Loucy (cell line): ENCODE data around the gene BLTP1.

Source experiments
- H2AFZ ChIP-seq: fragments of 200-600 bp; sonication (generic); 2 replicates; pipeline ENCODE4 v1.6.0; 2016; ENCODE audit warnings: antibody characterized with exemption, mild to moderate bottlenecking, low read length, moderate library complexity
- H3F3A ChIP-seq: fragments of 200-600 bp; 2 replicates; pipeline ENCODE4 v1.6.0; 2016; ENCODE audit warnings: antibody characterized with exemption, low read depth, mild to moderate bottlenecking
- H3K27me3 ChIP-seq: fragments of 200-600 bp; sonication (generic); 2 replicates; pipeline ENCODE4 v1.6.1; 2014; ENCODE audit warnings: low read length, mild to moderate bottlenecking; ENCODE audit not compliant: insufficient read depth, poor library complexity, severe bottlenecking
- H3K36me3 ChIP-seq: fragments of 200-600 bp; sonication (generic); 2 replicates; pipeline ENCODE4 v1.6.1; 2016; ENCODE audit warnings: low read length; ENCODE audit not compliant: insufficient read depth
- H3K4me1 ChIP-seq: fragments of 200-600 bp; sonication (generic); 2 replicates; pipeline ENCODE4 v1.5.1; 2014; ENCODE audit warnings: low read length, mild to moderate bottlenecking; ENCODE audit not compliant: insufficient read depth, poor library complexity, severe bottlenecking
- H3K4me2 ChIP-seq: fragments of 200-600 bp; sonication (generic); 2 replicates; pipeline ENCODE4 v1.6.0; 2014; ENCODE audit warnings: antibody characterized with exemption, low read length, low read depth, mild to moderate bottlenecking; ENCODE audit not compliant: poor library complexity, severe bottlenecking
- H3K4me3 ChIP-seq: fragments of 200-600 bp; sonication (generic); 2 replicates; pipeline ENCODE4 v1.5.1; 2014; ENCODE audit warnings: low read length, mild to moderate bottlenecking, mixed read lengths; ENCODE audit not compliant: poor library complexity, severe bottlenecking
- H3K79me2 ChIP-seq: fragments of 200-600 bp; sonication (generic); 2 replicates; pipeline ENCODE4 v1.6.1; 2014; ENCODE audit warnings: low read length; ENCODE audit not compliant: insufficient read depth
- H3K9ac ChIP-seq: fragments of 200-600 bp; sonication (generic); 2 replicates; pipeline ENCODE4 v1.6.0; 2014; ENCODE audit warnings: mild to moderate bottlenecking, low read depth, low read length, moderate library complexity; ENCODE audit not compliant: poor library complexity, severe bottlenecking
- H3K9me2 ChIP-seq: fragments of 200-600 bp; sonication (generic); replicated peaks from 2 replicates; pipeline ENCODE4 v1.6.1; 2016; ENCODE audit warnings: low read depth, low read length, mixed read lengths
- H3K9me3 ChIP-seq: fragments of 200-600 bp; sonication (generic); 2 replicates; pipeline ENCODE4 v1.6.1; 2014; ENCODE audit warnings: mild to moderate bottlenecking, antibody characterized with exemption, low read length, low read depth; ENCODE audit not compliant: insufficient read depth
- H4K20me1 ChIP-seq: fragments of 200-600 bp; sonication (generic); 2 replicates; pipeline ENCODE4 v1.6.0; 2014; ENCODE audit warnings: antibody characterized with exemption, low read length, mild to moderate bottlenecking; ENCODE audit not compliant: insufficient read depth, poor library complexity, severe bottlenecking
- CTCF ChIP-seq: fragments of 200-600 bp; sonication (generic); conservative IDR thresholded peaks from 2 replicates; pipeline ENCODE4 v1.5.1; 2014; ENCODE audit warnings: mild to moderate bottlenecking, antibody characterized with exemption, low read length
- EZH2phosphoT487 ChIP-seq: fragments of 200-600 bp; IDR thresholded peaks from 2 replicates; pipeline ENCODE4 v1.6.1; 2018; ENCODE audit warnings: antibody characterized with exemption, mild to moderate bottlenecking, moderate library complexity, borderline replicate concordance

BLTP1 gene

GRCh38 chr4:122163301-122163700, 11.2 kb downstream of the BLTP1 start:
- Histone ChIP-seq H3K4me3 (no peak overlapping the region), H3K9me3 (no peaks in the 10 kb centered on the region), H3K79me2 (peaks cover 29% of the 10 kb centered on the region), H3K9ac (no peak overlapping the region), H2AFZ (no peak overlapping the region), H3K36me3 (no peaks in the 10 kb centered on the region), H3K4me1 (peaks cover under 1% of the 10 kb centered on the region), H4K20me1 (no peaks in the 10 kb centered on the region), H3K27me3 (no peaks in the 10 kb centered on the region), H3F3A (no peaks in the 10 kb centered on the region), H3K9me2 (no peaks in the 10 kb centered on the region), H3K4me2 (no peak overlapping the region)
- TF ChIP-seq EZH2phosphoT487 (no peak), CTCF (no peak)

DNA sequence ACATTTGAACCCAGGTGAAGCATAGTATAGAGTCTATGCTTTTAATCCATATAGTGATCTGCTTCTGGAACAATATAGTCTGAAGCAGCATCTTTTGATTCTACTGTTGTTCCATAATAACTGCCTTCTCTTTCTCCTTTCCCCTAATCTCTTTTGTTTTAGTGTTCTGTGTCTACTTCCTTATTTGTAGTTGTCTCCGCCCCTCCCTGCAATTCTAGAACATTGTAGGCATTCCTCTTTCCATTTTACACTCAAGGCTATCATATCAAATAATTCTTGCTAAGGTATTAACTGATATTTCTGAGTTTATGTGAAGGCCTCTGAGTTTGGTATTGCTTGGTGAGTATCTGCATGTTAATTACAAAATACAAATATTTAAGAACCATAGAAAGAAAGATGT, 11.6 kb downstream of the BLTP1 start:
- H3K4me3 ChIP-seq = no peak overlapping the region
- no peaks in the 10 kb centered on the region for H3K4me1 ChIP-seq
- no peaks in the 10 kb centered on the region for H3K27me3 ChIP-seq
- H4K20me1 ChIP-seq = peaks cover 3% of the 10 kb centered on the region
- peaks cover 28% of the 10 kb centered on the region for H3K79me2 ChIP-seq
- H3F3A ChIP-seq = no peaks in the 10 kb centered on the region
- H3K9me3 ChIP-seq = no peaks in the 10 kb centered on the region
- TF ChIP-seq CTCF (no peak), EZH2phosphoT487 (no peak)
- H3K9me2 ChIP-seq = no peaks in the 10 kb centered on the region
- H3K36me3 ChIP-seq = no peaks in the 10 kb centered on the region
- H2AFZ ChIP-seq = no peak overlapping the region
- H3K9ac ChIP-seq = no peak overlapping the region
- no peak overlapping the region for H3K4me2 ChIP-seq

DNA sequence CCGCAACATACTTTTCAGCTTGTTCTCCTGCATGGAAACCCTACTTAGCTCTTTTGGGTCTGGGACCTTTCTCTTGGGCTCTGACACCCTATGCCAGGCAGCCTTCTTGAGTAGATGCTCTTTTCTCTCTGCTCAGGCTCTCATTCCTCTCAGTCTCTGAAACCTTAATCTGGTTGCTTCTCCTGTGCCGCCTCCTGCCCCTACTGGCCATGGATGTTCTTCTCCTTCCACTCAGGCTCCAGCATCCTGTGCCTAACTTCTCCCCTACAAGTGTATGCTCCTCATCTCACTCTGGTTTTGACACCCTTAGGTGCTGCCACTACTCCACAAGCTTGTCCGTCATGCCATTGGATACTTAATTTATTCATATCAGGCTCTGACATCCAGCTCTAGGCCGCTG, 15.2 kb downstream of the BLTP1 start:
- H3K36me3 ChIP-seq = no peaks in the 10 kb centered on the region
- H3F3A ChIP-seq = no peaks in the 10 kb centered on the region
- H3K9me2 ChIP-seq = no peaks in the 10 kb centered on the region
- H3K4me3 ChIP-seq = no peak overlapping the region
- H3K79me2 ChIP-seq = peaks cover 5% of the 10 kb centered on the region
- no peak overlapping the region for H2AFZ ChIP-seq
- no peaks in the 10 kb centered on the region for H3K9me3 ChIP-seq
- H3K4me2 ChIP-seq = no peak overlapping the region
- TF ChIP-seq EZH2phosphoT487 (no peak), CTCF (no peak)
- peaks cover 3% of the 10 kb centered on the region for H4K20me1 ChIP-seq
- H3K4me1 ChIP-seq = no peaks in the 10 kb centered on the region
- H3K27me3 ChIP-seq = no peaks in the 10 kb centered on the region
- no peak overlapping the region for H3K9ac ChIP-seq
